Superior temporal gyrus (tissue), 1 donor: ENCODE results near the gene PGK2.

Experiments
- DNase-seq: peaks from one replicate; pipeline ENCODE4 v3.0.0-alpha.2; 2016; ENCODE audit errors: extremely low spot score

Gene PGK2

DNA sequence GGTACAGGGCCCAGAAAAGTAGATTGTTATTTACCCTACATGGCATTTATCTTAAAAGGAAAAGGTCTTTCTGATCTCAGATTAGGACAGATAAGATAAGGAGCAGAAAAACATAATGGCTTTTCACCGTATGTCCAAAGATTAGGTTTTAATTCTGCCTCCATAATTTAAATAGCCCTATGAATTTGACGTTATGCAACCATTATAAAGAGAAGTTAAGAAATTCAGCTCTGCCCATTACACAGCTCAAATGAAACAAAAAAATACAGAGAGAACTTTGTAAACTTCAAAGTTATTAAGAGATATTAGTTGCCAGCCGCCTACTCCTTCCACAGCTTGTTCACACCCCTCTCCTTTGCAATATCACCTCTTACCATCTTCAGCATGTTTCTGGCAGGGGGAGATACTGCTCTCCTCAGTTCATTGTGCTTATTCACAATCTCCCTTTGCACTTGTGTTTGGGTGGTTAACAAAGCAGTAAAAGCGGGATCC is 51.0 kb downstream of the PGK2 start:
- no peak for DNase-seq
